Progenitor cell of endocrine pancreas (in vitro differentiated cells): ENCODE results near the gene ALDH2. TPM values are rescaled to one million over a fixed set of nuclear protein-coding genes. Genes with fewer than 3 reads are reported as not detected.
"Not testable (repeated sequence)": the region's sequence is repeated elsewhere in the genome, so short reads cannot be mapped to it uniquely, and the experiment has no call there.

ENCODE experiments used
- DNase-seq: peaks from one replicate; pipeline ENCODE4 v3.0.0; 2021; ENCODE audit warnings: low spot score; ENCODE audit not compliant: unreplicated experiment
- H3K27ac Mint-ChIP-seq: 2 replicates; pipeline ENCODE4 v1.8.0; 2021; ENCODE audit warnings: mild to moderate bottlenecking, moderate library complexity, mixed read lengths
- H3K27me3 Mint-ChIP-seq: 2 replicates; pipeline ENCODE4 v1.8.0; 2021; ENCODE audit warnings: mixed read lengths
- H3K36me3 Mint-ChIP-seq: 2 replicates; pipeline ENCODE4 v1.8.0; 2022; ENCODE audit warnings: mixed read lengths; ENCODE audit not compliant: insufficient read depth
- H3K4me1 Mint-ChIP-seq: 2 replicates; pipeline ENCODE4 v1.8.0; 2021; ENCODE audit warnings: low read depth, mixed read lengths
- H3K4me3 Mint-ChIP-seq: 2 replicates; pipeline ENCODE4 v1.8.0; 2021; ENCODE audit warnings: low read depth, mild to moderate bottlenecking, moderate library complexity, mixed read lengths
- H3K9me3 Mint-ChIP-seq: 2 replicates; pipeline ENCODE4 v1.8.0; 2021; ENCODE audit warnings: low read depth, mixed read lengths
- CTCF ChIP-seq: fragments of 200-600 bp; sonication (generic); IDR thresholded peaks from one replicate; pipeline ENCODE4 v1.5.0; 2021; ENCODE audit warnings: antibody characterized with exemption, mild to moderate bottlenecking; ENCODE audit not compliant: unreplicated experiment
- total RNA-seq: library from RNA; stranded (reverse); gene quantifications from 2 replicates; pipeline ENCODE4 v1.2.1, GENCODE V29; 2021

Gene ALDH2
- total RNA-seq, 1 donor from 2014 or later, result 47.3 TPM

GRCh38 chr12:111732786-111733185 is 33.9 kb upstream of the ALDH2 start:
- no peak for TF ChIP-seq CTCF
- Mint-ChIP-seq H3K4me1 (no peaks in the 10 kb centered on the region), H3K27me3 (no peaks in the 10 kb centered on the region), H3K36me3 (peaks cover 11% of the 10 kb centered on the region), H3K4me3 (no peak overlapping the region), H3K9me3 (no peaks in the 10 kb centered on the region), H3K27ac (no peak overlapping the region)
- DNase-seq, result no peak

- DNase-seq, result no peak
- Mint-ChIP-seq H3K27me3 (no peaks in the 10 kb centered on the region), H3K9me3 (no peaks in the 10 kb centered on the region), H3K4me3 (no peak overlapping the region), H3K27ac (no peak overlapping the region), H3K4me1 (no peaks in the 10 kb centered on the region), H3K36me3 (peaks cover 11% of the 10 kb centered on the region)
- TF ChIP-seq CTCF, result no peak
Measured at GRCh38 chr12:111733340-111733915, 33.3 kb upstream of the ALDH2 start.

GRCh38 chr12:111739524-111739923 is 27.2 kb upstream of the ALDH2 start:
- peak overlapping the region; percentile 13 for H3K27ac Mint-ChIP-seq
- H3K36me3 Mint-ChIP-seq, H3K9me3 Mint-ChIP-seq, DNase-seq, H3K4me3 Mint-ChIP-seq, H3K27me3 Mint-ChIP-seq: not testable (repeated sequence)
- H3K4me1 Mint-ChIP-seq, result peaks cover 11% of the 10 kb centered on the region

GRCh38 chr12:111741235-111741812 is 25.4 kb upstream of the ALDH2 start:
- peaks cover 11% of the 10 kb centered on the region for H3K4me1 Mint-ChIP-seq
- H3K36me3 Mint-ChIP-seq, result peaks cover 17% of the 10 kb centered on the region
- peak overlapping the region; percentile 2 for H3K27ac Mint-ChIP-seq
- TF ChIP-seq CTCF, result no peak
- H3K4me3 Mint-ChIP-seq, result no peak overlapping the region
- H3K9me3 Mint-ChIP-seq, result no peaks in the 10 kb centered on the region
- DNase-seq, result no peak
- H3K27me3 Mint-ChIP-seq, result no peaks in the 10 kb centered on the region

GRCh38 chr12:111745211-111745610 is 21.5 kb upstream of the ALDH2 start:
- no peak overlapping the region for H3K4me3 Mint-ChIP-seq
- peaks cover 13% of the 10 kb centered on the region for H3K36me3 Mint-ChIP-seq
- H3K27me3 Mint-ChIP-seq, result no peaks in the 10 kb centered on the region
- no peak for TF ChIP-seq CTCF
- no peak for DNase-seq
- H3K9me3 Mint-ChIP-seq, result no peaks in the 10 kb centered on the region
- no peak overlapping the region for H3K27ac Mint-ChIP-seq
- peaks cover 11% of the 10 kb centered on the region for H3K4me1 Mint-ChIP-seq

GRCh38 chr12:111747333-111747732 is 19.4 kb upstream of the ALDH2 start:
- TF ChIP-seq CTCF, result no peak
- no peak overlapping the region for H3K4me3 Mint-ChIP-seq
- DNase-seq, result no peak
- no peaks in the 10 kb centered on the region for H3K9me3 Mint-ChIP-seq
- no peak overlapping the region for H3K27ac Mint-ChIP-seq
- peaks cover 13% of the 10 kb centered on the region for H3K36me3 Mint-ChIP-seq
- H3K27me3 Mint-ChIP-seq, result no peaks in the 10 kb centered on the region
- no peaks in the 10 kb centered on the region for H3K4me1 Mint-ChIP-seq
